Epithelial cell of esophagus (primary cell): ENCODE data around the gene DBI.
"Not testable (repeated sequence)": the region's sequence is repeated elsewhere in the genome, so short reads cannot be mapped to it uniquely, and the experiment has no call there.

Experiments used
- DNase-seq: peaks from one replicate; pipeline ENCODE4 v3.0.0; 2010; ENCODE audit warnings: low read depth
- H3K4me3 ChIP-seq: 2 replicates; pipeline ENCODE4 v1.5.1; 2011; ENCODE audit warnings: mild to moderate bottlenecking, low read length, control low read depth
- CTCF ChIP-seq: IDR thresholded peaks from 2 replicates; pipeline ENCODE4 v1.5.1; 2011; ENCODE audit warnings: low read depth, mild to moderate bottlenecking, low read length, control low read depth, inconsistent platforms; ENCODE audit not compliant: insufficient read depth; ENCODE audit errors: missing control alignments

The DBI gene

GRCh38 chr2:119372778-119373568, 6.2 kb downstream of the DBI start:
- TF ChIP-seq CTCF: no peak
- DNase-seq: no peak
- no peak overlapping the region for H3K4me3 ChIP-seq

- H3K4me3 ChIP-seq, DNase-seq: not testable (repeated sequence)
These were observed 7.3 kb downstream of the DBI start for GRCh38 chr2:119373907-119374745.

GRCh38 chr2:119376406-119376805, 9.6 kb downstream of the DBI start:
- H3K4me3 ChIP-seq: not testable (repeated sequence)

GRCh38 chr2:119376810-119377209, 10.0 kb downstream of the DBI start:
- DNase-seq: no peak
- no peak overlapping the region for H3K4me3 ChIP-seq
- no peak for TF ChIP-seq CTCF

More at GRCh38 chr2:119376406-119376805, 9.6 kb downstream of the DBI start:
- not testable (repeated sequence) for DNase-seq

- no peak for DNase-seq
These were observed 10.7 kb downstream of the DBI start for GRCh38 chr2:119377294-119377992.

GRCh38 chr2:119377993-119378345, 11.2 kb downstream of the DBI start:
- no peak for DNase-seq
- TF ChIP-seq CTCF: no peak
- no peak overlapping the region for H3K4me3 ChIP-seq

More at GRCh38 chr2:119377294-119377992, 10.7 kb downstream of the DBI start:
- no peak overlapping the region for H3K4me3 ChIP-seq
- no peak for TF ChIP-seq CTCF

GRCh38 chr2:119378566-119378965, 11.8 kb downstream of the DBI start:
- TF ChIP-seq CTCF: no peak
- no peak overlapping the region for H3K4me3 ChIP-seq
- DNase-seq: no peak
